ENCODE data around the gene HSPBAP1.

HSPBAP1 gene

DNA sequence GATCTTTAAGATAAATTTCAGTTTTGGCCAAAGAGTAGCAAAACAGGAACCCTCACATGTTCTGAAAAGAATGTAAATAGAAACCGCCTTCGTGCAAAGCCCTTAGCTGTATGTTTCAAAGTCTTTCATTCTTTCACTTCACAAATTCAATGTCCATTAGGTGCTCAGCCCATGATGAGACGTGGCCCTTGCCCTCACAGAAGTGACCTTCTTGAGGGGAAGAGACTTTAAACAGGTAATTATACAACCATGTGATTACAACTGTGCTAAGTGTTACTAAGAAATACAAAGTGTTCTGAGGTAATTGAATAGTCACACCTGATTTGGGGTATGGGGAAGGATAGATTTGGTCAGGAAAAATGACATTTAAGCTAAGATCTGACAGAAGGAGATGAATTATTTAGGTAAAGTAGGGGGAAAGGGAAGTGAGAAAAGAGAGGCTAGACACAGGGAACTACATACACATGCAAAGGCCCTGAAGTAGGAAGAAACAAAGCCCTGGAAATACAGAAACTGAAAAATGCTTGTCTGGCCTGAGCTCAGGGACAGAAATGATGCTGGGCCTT lies 19.6 kb downstream of the HSPBAP1 start:
- H3K36me3 ChIP-seq (ENCODE audit: control insufficient read depth, low read length), result no peaks in the 10 kb centered on the region; the same call in 1 of the 2 replicates
- H3K27ac ChIP-seq (ENCODE audit: low read depth, low read length), result no peak overlapping the region
- no peaks in the 10 kb centered on the region for H3K27me3 ChIP-seq (ENCODE audit: control insufficient read depth, low read length)
- H3K4me1 ChIP-seq (ENCODE audit: control insufficient read depth, low read length), result peaks cover 15% of the 10 kb centered on the region
- no peaks in the 10 kb centered on the region for H3K9me3 ChIP-seq (ENCODE audit: control insufficient read depth, insufficient read depth, low read length)
- H4K20me1 ChIP-seq (ENCODE audit: control insufficient read depth, insufficient read depth, low read depth, low read length), result no peaks in the 10 kb centered on the region
- H3K4me3 ChIP-seq (ENCODE audit: low read length), result no peak overlapping the region
- H3K79me2 ChIP-seq (ENCODE audit: control insufficient read depth, low read length), result no peaks in the 10 kb centered on the region
- H3K9me2 ChIP-seq (replicated peaks; ENCODE audit: control insufficient read depth, low read length), result no peaks in the 10 kb centered on the region
- no peak for TF ChIP-seq EZH2phosphoT487 (IDR thresholded peaks at IDR 0.05; ENCODE audit: borderline replicate concordance, low read length)
- no peak for TF ChIP-seq CTCF (IDR thresholded peaks at IDR 0.05; ENCODE audit: low read depth, low read length, poor library complexity, severe bottlenecking)
- no peaks in the 10 kb centered on the region for H3F3A ChIP-seq (ENCODE audit: control insufficient read depth, insufficient read depth)
- no peak overlapping the region for H3K4me2 ChIP-seq (ENCODE audit: low read length)

DNA sequence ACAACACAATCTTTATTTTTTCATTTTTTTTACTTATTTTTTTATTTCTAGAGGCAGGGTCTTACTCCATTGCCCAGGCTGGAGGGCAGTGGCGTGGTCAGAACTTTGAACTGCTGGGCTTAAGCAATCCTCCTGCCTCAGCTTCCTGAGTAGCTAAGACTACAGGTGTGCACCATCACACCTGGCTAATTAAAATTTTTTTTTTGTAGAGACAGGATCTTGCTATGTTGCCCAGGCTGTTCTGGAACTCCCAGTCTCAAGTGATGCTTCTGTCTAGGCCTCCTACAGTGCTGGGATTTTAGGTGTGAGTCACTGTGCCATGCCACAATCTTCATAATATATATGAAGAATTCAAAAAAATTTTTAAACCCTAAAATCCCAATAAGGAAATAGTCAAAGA lies 20.8 kb downstream of the HSPBAP1 start:
- Histone ChIP-seq H4K20me1 (ENCODE audit: control insufficient read depth, insufficient read depth, low read depth, low read length) (no peaks in the 10 kb centered on the region), H3K27ac (ENCODE audit: low read depth, low read length) (no peak overlapping the region), H3K4me3 (ENCODE audit: low read length) (no peak overlapping the region), H3K4me2 (ENCODE audit: low read length) (no peak overlapping the region), H3K27me3 (ENCODE audit: control insufficient read depth, low read length) (no peaks in the 10 kb centered on the region), H3K36me3 (ENCODE audit: control insufficient read depth, low read length) (no peaks in the 10 kb centered on the region; the same call in 1 of the 2 replicates), H3K79me2 (ENCODE audit: control insufficient read depth, low read length) (no peaks in the 10 kb centered on the region), H3F3A (ENCODE audit: control insufficient read depth, insufficient read depth) (no peaks in the 10 kb centered on the region), H3K9me3 (ENCODE audit: control insufficient read depth, insufficient read depth, low read length) (no peaks in the 10 kb centered on the region), H3K9me2 (replicated peaks; ENCODE audit: control insufficient read depth, low read length) (no peaks in the 10 kb centered on the region), H3K4me1 (ENCODE audit: control insufficient read depth, low read length) (peaks cover 15% of the 10 kb centered on the region)
- TF ChIP-seq EZH2phosphoT487 (IDR thresholded peaks at IDR 0.05; ENCODE audit: borderline replicate concordance, low read length), result no peak
- no peak for TF ChIP-seq CTCF (IDR thresholded peaks at IDR 0.05; ENCODE audit: low read depth, low read length, poor library complexity, severe bottlenecking)

- H3K4me2 ChIP-seq (ENCODE audit: low read length), result no peak overlapping the region
- H3K9me2 ChIP-seq (replicated peaks; ENCODE audit: control insufficient read depth, low read length), result no peaks in the 10 kb centered on the region
- H3K27me3 ChIP-seq (ENCODE audit: control insufficient read depth, low read length), result no peaks in the 10 kb centered on the region
- H3K4me1 ChIP-seq (ENCODE audit: control insufficient read depth, low read length), result peaks cover 10% of the 10 kb centered on the region
- H3F3A ChIP-seq (ENCODE audit: control insufficient read depth, insufficient read depth), result no peaks in the 10 kb centered on the region
- no peaks in the 10 kb centered on the region for H3K79me2 ChIP-seq (ENCODE audit: control insufficient read depth, low read length)
- no peak overlapping the region for H3K4me3 ChIP-seq (ENCODE audit: low read length)
- no peak overlapping the region for H3K27ac ChIP-seq (ENCODE audit: low read depth, low read length)
- H4K20me1 ChIP-seq (ENCODE audit: control insufficient read depth, insufficient read depth, low read depth, low read length), result no peaks in the 10 kb centered on the region
- TF ChIP-seq EZH2phosphoT487 (IDR thresholded peaks at IDR 0.05; ENCODE audit: borderline replicate concordance, low read length) (no peak), CTCF (IDR thresholded peaks at IDR 0.05; ENCODE audit: low read depth, low read length, poor library complexity, severe bottlenecking) (no peak)
- peaks cover 4% of the 10 kb centered on the region; the same call in 1 of the 2 replicates for H3K36me3 ChIP-seq (ENCODE audit: control insufficient read depth, low read length)
- no peaks in the 10 kb centered on the region for H3K9me3 ChIP-seq (ENCODE audit: control insufficient read depth, insufficient read depth, low read length)
Measured at GRCh38 chr3:122770521-122771202, 23.0 kb downstream of the HSPBAP1 start.
